Activated CD4-positive, CD25-positive, alpha-beta regulatory T cell (primary cell): ENCODE measurements around the gene MITF.

ENCODE experiments used
- DNase-seq, 4 experiments: peaks; one replicate each; lab custom pipeline; 2025; lab: John Stamatoyannopoulos, UW

MITF gene

GRCh38 chr3:69838217-69838616, 99.0 kb downstream of the MITF start:
- no peak for DNase-seq

- DNase-seq, result no peak
These were observed 99.6 kb downstream of the MITF start for GRCh38 chr3:69838696-69839515.

GRCh38 chr3:69842351-69842750, 103.1 kb downstream of the MITF start:
- no peak for DNase-seq

GRCh38 chr3:69842789-69843188, 103.5 kb downstream of the MITF start:
- DNase-seq, result no peak

- DNase-seq, result no peak
These were observed 105.4 kb downstream of the MITF start for GRCh38 chr3:69844706-69845105.

GRCh38 chr3:69847303-69847702, 108.0 kb downstream of the MITF start:
- DNase-seq, result no peak

GRCh38 chr3:69848113-69848512, 108.8 kb downstream of the MITF start:
- DNase-seq, result no peak

- DNase-seq, result no peak
These were observed 111.6 kb downstream of the MITF start for GRCh38 chr3:69850849-69851248.

GRCh38 chr3:69853027-69853426, 113.8 kb downstream of the MITF start:
- no peak for DNase-seq

GRCh38 chr3:69855436-69856162, 116.3 kb downstream of the MITF start:
- no peak for DNase-seq

GRCh38 chr3:69856965-69857705, 117.9 kb downstream of the MITF start:
- DNase-seq, result no peak

GRCh38 chr3:69861556-69861955, 122.3 kb downstream of the MITF start:
- DNase-seq, result no peak

- no peak for DNase-seq
These were observed 124.9 kb downstream of the MITF start for GRCh38 chr3:69864141-69864540.

GRCh38 chr3:69864766-69865165, 125.5 kb downstream of the MITF start:
- DNase-seq, result no peak

- DNase-seq, result no peak
These were observed 126.8 kb downstream of the MITF start for GRCh38 chr3:69865925-69866679.

GRCh38 chr3:69866988-69867720, 127.9 kb downstream of the MITF start:
- no peak for DNase-seq

- no peak for DNase-seq
These were observed 128.8 kb downstream of the MITF start for GRCh38 chr3:69867941-69868505.

- DNase-seq, result no peak
These were observed 129.7 kb downstream of the MITF start for GRCh38 chr3:69868841-69869420.

GRCh38 chr3:69869643-69870042, 130.4 kb downstream of the MITF start:
- DNase-seq, result no peak

- no peak for DNase-seq
These were observed 132.0 kb downstream of the MITF start for GRCh38 chr3:69871251-69871650.

GRCh38 chr3:69871868-69872267, 132.6 kb downstream of the MITF start:
- DNase-seq, result no peak
